Measurements from ENCODE around the gene ALDOC.
A peak's percentile ranks its signal among the peaks of the same experiment; 100 is the strongest.

The ALDOC gene

DNA sequence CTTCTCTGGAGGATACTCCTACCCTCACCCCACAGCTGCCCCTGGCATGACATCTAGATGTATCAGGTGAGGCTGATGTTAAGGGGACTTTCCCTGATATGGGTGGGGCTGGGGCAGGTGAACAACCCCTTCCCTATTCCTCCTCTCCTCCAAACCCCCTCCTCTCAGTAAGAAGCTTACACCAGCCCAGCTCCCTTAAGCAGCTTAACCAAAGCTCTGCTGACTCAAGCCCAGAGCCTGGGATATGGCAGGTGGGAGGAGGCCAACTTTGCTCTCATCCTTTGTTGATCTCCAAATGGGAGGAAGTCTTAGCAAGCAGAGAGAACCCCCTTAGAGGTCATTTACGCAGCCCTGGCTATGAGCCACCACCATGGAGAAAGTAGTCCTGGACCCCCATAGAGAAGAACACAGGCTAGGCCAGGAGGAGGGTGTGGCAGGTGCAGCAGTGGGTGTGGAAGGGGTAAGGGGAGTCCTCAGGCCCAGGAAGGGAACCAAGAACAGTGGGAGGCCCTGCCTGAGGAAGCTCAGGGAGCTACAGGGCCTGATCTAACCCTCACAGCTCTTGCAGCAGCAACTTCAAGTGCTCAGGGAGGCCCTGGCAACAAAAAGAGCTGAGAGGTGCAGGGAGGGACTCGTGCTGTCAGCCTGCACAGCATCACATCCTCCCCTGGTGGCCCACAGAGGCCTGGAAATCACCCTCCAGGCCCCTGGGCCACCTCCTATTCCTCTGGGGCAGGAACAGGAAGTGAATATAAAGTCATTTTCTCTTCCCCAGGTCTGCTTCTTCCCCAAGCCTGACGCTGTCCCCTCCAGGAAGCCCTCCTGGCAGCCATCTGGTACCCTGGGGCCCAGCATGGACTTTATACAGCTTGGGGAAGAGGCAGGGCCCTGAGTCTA, 27.2 kb downstream of the ALDOC start:
- TF ChIP-seq, protein P1, sequence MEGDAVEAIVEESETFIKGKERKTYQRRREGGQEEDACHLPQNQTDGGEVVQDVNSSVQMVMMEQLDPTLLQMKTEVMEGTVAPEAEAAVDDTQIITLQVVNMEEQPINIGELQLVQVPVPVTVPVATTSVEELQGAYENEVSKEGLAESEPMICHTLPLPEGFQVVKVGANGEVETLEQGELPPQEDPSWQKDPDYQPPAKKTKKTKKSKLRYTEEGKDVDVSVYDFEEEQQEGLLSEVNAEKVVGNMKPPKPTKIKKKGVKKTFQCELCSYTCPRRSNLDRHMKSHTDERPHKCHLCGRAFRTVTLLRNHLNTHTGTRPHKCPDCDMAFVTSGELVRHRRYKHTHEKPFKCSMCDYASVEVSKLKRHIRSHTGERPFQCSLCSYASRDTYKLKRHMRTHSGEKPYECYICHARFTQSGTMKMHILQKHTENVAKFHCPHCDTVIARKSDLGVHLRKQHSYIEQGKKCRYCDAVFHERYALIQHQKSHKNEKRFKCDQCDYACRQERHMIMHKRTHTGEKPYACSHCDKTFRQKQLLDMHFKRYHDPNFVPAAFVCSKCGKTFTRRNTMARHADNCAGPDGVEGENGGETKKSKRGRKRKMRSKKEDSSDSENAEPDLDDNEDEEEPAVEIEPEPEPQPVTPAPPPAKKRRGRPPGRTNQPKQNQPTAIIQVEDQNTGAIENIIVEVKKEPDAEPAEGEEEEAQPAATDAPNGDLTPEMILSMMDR (IDR thresholded peaks at IDR 0.05; ENCODE audit: extremely low read depth, insufficient read depth, missing control alignments), result no peak
- in situ Hi-C loops (cut with MboI; ENCODE audit: low pct_unique_long_range_greater_than_20kb, low sequenced_read_pairs, unreplicated experiment), result loop anchor here (5.0 to 25.0 kb wide), 3 partner anchors 52 to 162 kb away; no protein-coding TSS in a partner anchor

DNA sequence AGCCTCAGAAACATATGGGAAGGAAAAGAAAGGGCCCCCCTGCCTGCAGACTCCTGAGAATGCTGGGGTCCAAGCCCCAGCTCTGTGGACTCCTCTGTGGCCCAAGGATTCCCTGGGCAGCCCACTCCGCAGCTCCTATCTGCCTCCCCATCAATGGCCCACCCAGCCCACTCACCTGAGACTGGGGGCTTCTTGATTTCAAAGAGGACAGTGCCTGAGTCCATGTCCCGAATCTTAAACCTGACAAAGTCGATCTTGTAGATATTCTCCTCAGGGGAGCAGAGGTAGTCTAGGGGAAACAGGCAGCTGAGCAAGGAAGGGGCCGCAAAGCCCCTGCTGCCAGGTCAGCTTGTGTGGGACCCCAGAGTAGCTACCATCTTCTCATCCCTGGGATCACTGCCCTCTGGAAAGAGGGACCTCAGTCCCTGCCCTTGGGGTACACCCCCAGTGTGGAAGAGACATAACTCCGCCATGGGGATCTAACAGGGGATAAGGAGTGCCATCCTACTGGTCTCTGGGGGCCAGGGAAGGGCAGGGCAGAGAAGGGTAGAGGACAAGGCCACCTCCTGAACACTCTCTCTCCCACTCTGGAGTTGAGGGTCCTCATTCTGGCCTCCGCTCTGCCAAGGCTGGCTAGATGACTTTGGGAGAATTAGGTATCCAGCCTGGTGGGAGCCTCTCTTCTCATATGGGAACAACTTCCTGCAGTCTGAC, 28.1 kb downstream of the ALDOC start:
- in situ Hi-C loops (cut with MboI; ENCODE audit: low pct_unique_long_range_greater_than_20kb, low sequenced_read_pairs, unreplicated experiment), result loop anchor here (5.0 to 25.0 kb wide), 2 partner anchors 51 to 161 kb away; no protein-coding TSS in a partner anchor
- no peak for DNase-seq (ENCODE audit: low spot score)
- TF ChIP-seq, protein P1 (IDR thresholded peaks at IDR 0.05; ENCODE audit: extremely low read depth, insufficient read depth, missing control alignments), result no peak

More for the DNA sequence above, 27.2 kb downstream of the ALDOC start:
- peak; percentile 83 for DNase-seq (ENCODE audit: low spot score)

DNA sequence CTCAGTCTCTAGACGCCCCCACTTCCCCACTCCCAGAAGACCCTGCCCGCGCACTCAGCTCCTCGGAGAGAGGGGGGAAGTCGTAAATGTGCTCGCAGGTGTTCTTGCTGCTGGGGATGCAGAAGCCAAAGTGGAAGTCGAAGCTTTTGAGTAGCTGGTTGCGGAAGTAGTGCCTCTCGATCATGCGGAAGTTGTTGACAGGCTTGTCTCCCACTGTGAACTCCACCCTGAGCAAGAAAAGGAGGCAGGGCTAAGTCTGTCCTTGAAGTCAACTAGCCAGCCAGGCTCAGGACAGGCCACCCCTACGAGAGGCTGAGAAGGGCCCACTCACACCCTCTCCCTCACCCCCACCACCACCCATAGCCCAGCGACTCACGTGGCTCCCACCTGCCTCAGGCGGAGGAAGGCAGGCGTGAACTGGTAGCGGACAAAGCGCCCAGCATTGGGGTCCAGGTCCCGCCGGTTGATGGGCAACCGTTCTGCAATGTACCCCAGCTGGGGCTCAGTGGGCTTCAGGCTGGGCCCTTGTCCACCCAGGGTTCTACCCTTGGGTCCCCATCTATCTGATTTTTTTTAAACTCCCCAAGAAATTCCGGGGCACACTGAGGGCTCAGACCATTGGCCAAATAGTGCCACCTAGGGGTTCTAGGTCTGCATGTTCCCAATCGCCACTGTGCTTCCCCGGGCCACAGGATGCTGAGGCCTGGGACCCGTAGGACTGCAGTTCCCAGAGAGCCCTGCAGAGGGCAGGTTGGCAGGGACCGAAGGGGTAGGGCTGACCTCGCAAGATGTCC, 28.9 kb downstream of the ALDOC start:
- in situ Hi-C loops (cut with MboI; ENCODE audit: low pct_unique_long_range_greater_than_20kb, low sequenced_read_pairs, unreplicated experiment), result loop anchor here (5.0 to 25.0 kb wide), 2 partner anchors 51 to 161 kb away; no protein-coding TSS in a partner anchor
- TF ChIP-seq, protein P1 (IDR thresholded peaks at IDR 0.05; ENCODE audit: extremely low read depth, insufficient read depth, missing control alignments), result peak; percentile 90
- peak; percentile 84 for DNase-seq (ENCODE audit: low spot score)

DNA sequence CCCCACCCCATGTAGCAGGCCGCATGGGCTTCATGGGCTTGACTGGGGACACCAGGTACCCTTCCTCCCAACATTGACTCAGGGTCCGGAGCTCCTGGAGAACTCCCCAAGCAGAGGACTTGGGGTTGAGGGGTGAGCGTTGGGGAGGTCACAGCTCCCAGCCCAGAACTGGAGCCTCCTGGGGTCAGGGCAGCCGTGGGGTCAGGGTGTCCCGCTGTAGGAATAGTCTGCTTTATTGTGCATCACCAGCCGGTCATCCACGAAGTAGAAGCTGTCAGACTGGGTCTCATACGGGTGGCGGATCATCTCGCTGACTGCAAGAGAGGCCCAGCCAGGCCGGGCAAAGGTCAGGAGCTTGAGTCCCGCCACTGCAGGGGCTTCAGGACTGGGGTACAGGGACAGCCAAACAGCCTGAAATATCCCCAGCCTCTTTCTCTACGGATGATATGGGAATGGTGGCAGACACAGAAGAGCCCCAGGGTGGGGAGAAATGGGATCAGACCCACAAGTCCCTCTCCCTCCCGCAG, 29.5 kb downstream of the ALDOC start:
- DNase-seq (ENCODE audit: low spot score), result no peak
- in situ Hi-C loops (cut with MboI; ENCODE audit: low pct_unique_long_range_greater_than_20kb, low sequenced_read_pairs, unreplicated experiment), result loop anchor here (5.0 to 25.0 kb wide), 2 partner anchors 50 to 160 kb away; no protein-coding TSS in a partner anchor
- TF ChIP-seq, protein P1 (IDR thresholded peaks at IDR 0.05; ENCODE audit: extremely low read depth, insufficient read depth, missing control alignments), result no peak

GRCh38 chr17:28545787-28546415, 30.8 kb downstream of the ALDOC start:
- DNase-seq (ENCODE audit: low spot score), result no peak
- TF ChIP-seq, protein P1 (IDR thresholded peaks at IDR 0.05; ENCODE audit: extremely low read depth, insufficient read depth, missing control alignments), result no peak
- in situ Hi-C loops (cut with MboI; ENCODE audit: low pct_unique_long_range_greater_than_20kb, low sequenced_read_pairs, unreplicated experiment), result loop anchor here (5.0 to 25.0 kb wide), 2 partner anchors 49 to 159 kb away; no protein-coding TSS in a partner anchor

Data from GM13977 (cell line).